HepG2 (cell line): ENCODE results near the gene LILRB3. TPM values are rescaled to one million over a fixed set of nuclear protein-coding genes. Genes with fewer than 3 reads are reported as not detected.
A peak's percentile ranks its signal among the peaks of the same experiment; 100 is the strongest.

Experiments
- BCL6 ChIP-seq: IDR thresholded peaks from 2 replicates; pipeline ENCODE4 v1.6.1; 2016; ENCODE audit warnings: missing genetic modification reagents, missing compliant biosample characterization
- CEBPB ChIP-seq: IDR thresholded peaks from 2 replicates; pipeline ENCODE4 v1.6.1; 2011; ENCODE audit warnings: low read depth, low read length, improper control_type of control experiment, borderline replicate concordance
- FOSL2 ChIP-seq: sonication (generic); formaldehyde crosslinking; IDR thresholded peaks from 2 replicates; pipeline ENCODE4 v1.4.0; 2020; ENCODE audit warnings: missing genetic modification reagents
- HDAC2 ChIP-seq: sonication (generic); formaldehyde crosslinking; IDR thresholded peaks from 2 replicates; pipeline ENCODE4 v1.4.0; 2020; ENCODE audit warnings: missing genetic modification reagents
- HMG20A ChIP-seq: IDR thresholded peaks from 2 replicates; pipeline ENCODE4 v1.6.1; 2016; ENCODE audit warnings: borderline replicate concordance
- HNRNPLL ChIP-seq: fragments of 200-400 bp; formaldehyde crosslinking; IDR thresholded peaks from 2 replicates; pipeline ENCODE4 v1.6.1; 2017; ENCODE audit warnings: mild to moderate bottlenecking, low read depth, low read length; ENCODE audit not compliant: poor library complexity, severe bottlenecking
- MYPOP ChIP-seq: sonication (generic); formaldehyde crosslinking; IDR thresholded peaks from 2 replicates; pipeline ENCODE4 v1.8.1; 2023; ENCODE audit warnings: mild to moderate bottlenecking, moderate library complexity, missing genetic modification reagents
- NFATC3 ChIP-seq: sonication (generic); formaldehyde crosslinking; IDR thresholded peaks from 2 replicates; pipeline ENCODE4 v1.5.1; 2020; ENCODE audit warnings: mild to moderate bottlenecking, missing genetic modification reagents
- RARA ChIP-seq: IDR thresholded peaks from 2 replicates; pipeline ENCODE4 v1.6.1; 2016; ENCODE audit warnings: missing genetic modification reagents, missing compliant biosample characterization
- RXRA ChIP-seq: sonication (generic); formaldehyde crosslinking; IDR thresholded peaks from 2 replicates; pipeline ENCODE4 v1.5.1; 2020; ENCODE audit warnings: missing genetic modification reagents
- SAFB2 ChIP-seq: sonication (generic); formaldehyde crosslinking; IDR thresholded peaks from 2 replicates; pipeline ENCODE4 v1.5.1; 2020; ENCODE audit warnings: missing genetic modification reagents, low read depth, mild to moderate bottlenecking, borderline replicate concordance
- SMARCC2 ChIP-seq: fragments of 450-650 bp; IDR thresholded peaks from 2 replicates; pipeline ENCODE4 v1.6.1; 2017; ENCODE audit warnings: antibody characterized with exemption, mild to moderate bottlenecking
- SMARCE1 ChIP-seq: fragments of 450-650 bp; IDR thresholded peaks from 2 replicates; pipeline ENCODE4 v1.6.1; 2017; ENCODE audit warnings: borderline replicate concordance
- SP2 ChIP-seq: sonication (generic); formaldehyde crosslinking; IDR thresholded peaks from 2 replicates; pipeline ENCODE4 v1.5.1; 2020; ENCODE audit warnings: mild to moderate bottlenecking, missing genetic modification reagents
- TAF1 ChIP-seq: sonication (generic); formaldehyde crosslinking; IDR thresholded peaks from 2 replicates; pipeline ENCODE4 v1.4.0; 2020; ENCODE audit warnings: missing genetic modification reagents
- TBX2 ChIP-seq: sonication (generic); formaldehyde crosslinking; IDR thresholded peaks from 2 replicates; pipeline ENCODE4 v1.5.0; 2020; ENCODE audit warnings: missing genetic modification reagents, mild to moderate bottlenecking, borderline replicate concordance
- ZNF670 ChIP-seq: sonication (generic); formaldehyde crosslinking; IDR thresholded peaks from 2 replicates; pipeline ENCODE4 v1.8.0; 2022; ENCODE audit warnings: mild to moderate bottlenecking, missing genetic modification reagents, borderline replicate concordance
- ZNF781 ChIP-seq: sonication (generic); formaldehyde crosslinking; IDR thresholded peaks from 2 replicates; pipeline ENCODE4 v1.5.1; 2020; ENCODE audit warnings: borderline replicate concordance, mild to moderate bottlenecking, missing genetic modification reagents; ENCODE audit errors: not compliant biosample characterization
- polyA plus RNA-seq, 8 experiments: library from polyadenylated mRNA; depleted of rRNA in 3 of 8; stranded (reverse) in 7 of 8; unstranded in 1 of 8; fragments of >200 nt; fragmentation: Illumina TruSeq in 4 of 8; extraction: Trizol in 4 of 8; gene quantifications; 2 replicates each; pipeline versions ENCODE4 v1.2.1 to v1.2.3, GENCODE V29; 2011 to 2016; ENCODE audit warnings: low read depth in 4 of 8, missing spikeins in 1 of 8, mixed read lengths in 1 of 8; ENCODE audit not compliant: insufficient read depth in 1 of 8
- total RNA-seq, 5 experiments: library from RNA; depleted of rRNA; stranded (reverse); fragments of >200 nt; fragmentation: Illumina TruSeq; extraction: Trizol; gene quantifications; 2 replicates each; pipeline ENCODE4 v1.2.3, GENCODE V29; 2016; ENCODE audit warnings: low read depth in 1 of 5
- TF ChIP-seq, protein P1 (sequence below): sonication (generic); formaldehyde crosslinking; IDR thresholded peaks from 2 replicates; pipeline ENCODE4 v1.5.1; 2020; ENCODE audit warnings: mild to moderate bottlenecking, missing genetic modification reagents, borderline replicate concordance
- TF ChIP-seq, protein P2 (sequence below): sonication (generic); formaldehyde crosslinking; IDR thresholded peaks from 2 replicates; pipeline ENCODE4 v1.8.0; 2022; ENCODE audit warnings: mild to moderate bottlenecking, missing genetic modification reagents, moderate library complexity
- TF ChIP-seq, protein P3 (sequence below): sonication (generic); formaldehyde crosslinking; IDR thresholded peaks from 2 replicates; pipeline ENCODE4 v1.4.0; 2020; ENCODE audit warnings: missing genetic modification reagents

Gene LILRB3
- total and polyA plus RNA-seq, 2 of the 13 experiments (the other 11 are each of a cell fraction or from before 2014, with no cell fraction given), result 0.22 TPM; not detected in 1

DNA sequence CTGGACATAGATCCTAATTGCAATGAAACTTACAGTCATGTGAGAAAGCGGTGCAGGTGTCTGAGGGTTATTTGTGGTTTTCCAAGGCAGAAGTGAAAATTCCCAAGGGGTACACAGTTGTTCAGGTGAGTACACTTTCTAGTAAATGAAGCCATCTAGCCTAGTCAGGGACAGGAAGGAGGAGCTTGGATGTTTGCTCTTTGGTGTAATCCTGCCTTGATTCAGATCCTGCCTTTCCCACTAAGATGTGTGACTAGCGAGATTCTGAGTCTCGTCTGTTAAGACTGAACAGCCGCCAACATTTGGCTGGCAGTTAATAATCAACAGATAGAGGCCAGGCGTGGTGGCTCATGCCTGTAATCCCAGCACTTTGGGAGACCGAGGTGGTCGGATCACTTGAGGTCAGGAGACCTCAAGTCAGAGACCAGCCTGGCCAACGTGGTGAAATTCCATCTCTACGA is 19.6 kb downstream of the LILRB3 start (continued):
- no peak for TF ChIP-seq SAFB2 (CRISPR knock-in tag)
- no peak for TF ChIP-seq HNRNPLL
- TF ChIP-seq BCL6, result peak; percentile 94
- TF ChIP-seq, protein P1, sequence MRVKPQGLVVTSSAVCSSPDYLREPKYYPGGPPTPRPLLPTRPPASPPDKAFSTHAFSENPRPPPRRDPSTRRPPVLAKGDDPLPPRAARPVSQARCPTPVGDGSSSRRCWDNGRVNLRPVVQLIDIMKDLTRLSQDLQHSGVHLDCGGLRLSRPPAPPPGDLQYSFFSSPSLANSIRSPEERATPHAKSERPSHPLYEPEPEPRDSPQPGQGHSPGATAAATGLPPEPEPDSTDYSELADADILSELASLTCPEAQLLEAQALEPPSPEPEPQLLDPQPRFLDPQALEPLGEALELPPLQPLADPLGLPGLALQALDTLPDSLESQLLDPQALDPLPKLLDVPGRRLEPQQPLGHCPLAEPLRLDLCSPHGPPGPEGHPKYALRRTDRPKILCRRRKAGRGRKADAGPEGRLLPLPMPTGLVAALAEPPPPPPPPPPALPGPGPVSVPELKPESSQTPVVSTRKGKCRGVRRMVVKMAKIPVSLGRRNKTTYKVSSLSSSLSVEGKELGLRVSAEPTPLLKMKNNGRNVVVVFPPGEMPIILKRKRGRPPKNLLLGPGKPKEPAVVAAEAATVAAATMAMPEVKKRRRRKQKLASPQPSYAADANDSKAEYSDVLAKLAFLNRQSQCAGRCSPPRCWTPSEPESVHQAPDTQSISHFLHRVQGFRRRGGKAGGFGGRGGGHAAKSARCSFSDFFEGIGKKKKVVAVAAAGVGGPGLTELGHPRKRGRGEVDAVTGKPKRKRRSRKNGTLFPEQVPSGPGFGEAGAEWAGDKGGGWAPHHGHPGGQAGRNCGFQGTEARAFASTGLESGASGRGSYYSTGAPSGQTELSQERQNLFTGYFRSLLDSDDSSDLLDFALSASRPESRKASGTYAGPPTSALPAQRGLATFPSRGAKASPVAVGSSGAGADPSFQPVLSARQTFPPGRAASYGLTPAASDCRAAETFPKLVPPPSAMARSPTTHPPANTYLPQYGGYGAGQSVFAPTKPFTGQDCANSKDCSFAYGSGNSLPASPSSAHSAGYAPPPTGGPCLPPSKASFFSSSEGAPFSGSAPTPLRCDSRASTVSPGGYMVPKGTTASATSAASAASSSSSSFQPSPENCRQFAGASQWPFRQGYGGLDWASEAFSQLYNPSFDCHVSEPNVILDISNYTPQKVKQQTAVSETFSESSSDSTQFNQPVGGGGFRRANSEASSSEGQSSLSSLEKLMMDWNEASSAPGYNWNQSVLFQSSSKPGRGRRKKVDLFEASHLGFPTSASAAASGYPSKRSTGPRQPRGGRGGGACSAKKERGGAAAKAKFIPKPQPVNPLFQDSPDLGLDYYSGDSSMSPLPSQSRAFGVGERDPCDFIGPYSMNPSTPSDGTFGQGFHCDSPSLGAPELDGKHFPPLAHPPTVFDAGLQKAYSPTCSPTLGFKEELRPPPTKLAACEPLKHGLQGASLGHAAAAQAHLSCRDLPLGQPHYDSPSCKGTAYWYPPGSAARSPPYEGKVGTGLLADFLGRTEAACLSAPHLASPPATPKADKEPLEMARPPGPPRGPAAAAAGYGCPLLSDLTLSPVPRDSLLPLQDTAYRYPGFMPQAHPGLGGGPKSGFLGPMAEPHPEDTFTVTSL, result no peak
- no peak for TF ChIP-seq TAF1 (CRISPR knock-in tag)
- TF ChIP-seq HDAC2 (CRISPR knock-in tag), result no peak; the same call in 1 of the 2 replicates
- TF ChIP-seq, protein P2, sequence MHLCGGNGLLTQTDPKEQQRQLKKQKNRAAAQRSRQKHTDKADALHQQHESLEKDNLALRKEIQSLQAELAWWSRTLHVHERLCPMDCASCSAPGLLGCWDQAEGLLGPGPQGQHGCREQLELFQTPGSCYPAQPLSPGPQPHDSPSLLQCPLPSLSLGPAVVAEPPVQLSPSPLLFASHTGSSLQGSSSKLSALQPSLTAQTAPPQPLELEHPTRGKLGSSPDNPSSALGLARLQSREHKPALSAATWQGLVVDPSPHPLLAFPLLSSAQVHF (CRISPR knock-in tag), result no peak
- TF ChIP-seq CEBPB, result no peak
- TF ChIP-seq TBX2 (CRISPR knock-in tag), result peak; percentile 32; the same call in 1 of the 2 replicates
- TF ChIP-seq SMARCE1, result no peak
- peak; percentile 47; the same call in 1 of the 2 replicates for TF ChIP-seq HMG20A (CRISPR knock-in tag)
- TF ChIP-seq FOSL2, result peak; percentile 34
- TF ChIP-seq, protein P3, sequence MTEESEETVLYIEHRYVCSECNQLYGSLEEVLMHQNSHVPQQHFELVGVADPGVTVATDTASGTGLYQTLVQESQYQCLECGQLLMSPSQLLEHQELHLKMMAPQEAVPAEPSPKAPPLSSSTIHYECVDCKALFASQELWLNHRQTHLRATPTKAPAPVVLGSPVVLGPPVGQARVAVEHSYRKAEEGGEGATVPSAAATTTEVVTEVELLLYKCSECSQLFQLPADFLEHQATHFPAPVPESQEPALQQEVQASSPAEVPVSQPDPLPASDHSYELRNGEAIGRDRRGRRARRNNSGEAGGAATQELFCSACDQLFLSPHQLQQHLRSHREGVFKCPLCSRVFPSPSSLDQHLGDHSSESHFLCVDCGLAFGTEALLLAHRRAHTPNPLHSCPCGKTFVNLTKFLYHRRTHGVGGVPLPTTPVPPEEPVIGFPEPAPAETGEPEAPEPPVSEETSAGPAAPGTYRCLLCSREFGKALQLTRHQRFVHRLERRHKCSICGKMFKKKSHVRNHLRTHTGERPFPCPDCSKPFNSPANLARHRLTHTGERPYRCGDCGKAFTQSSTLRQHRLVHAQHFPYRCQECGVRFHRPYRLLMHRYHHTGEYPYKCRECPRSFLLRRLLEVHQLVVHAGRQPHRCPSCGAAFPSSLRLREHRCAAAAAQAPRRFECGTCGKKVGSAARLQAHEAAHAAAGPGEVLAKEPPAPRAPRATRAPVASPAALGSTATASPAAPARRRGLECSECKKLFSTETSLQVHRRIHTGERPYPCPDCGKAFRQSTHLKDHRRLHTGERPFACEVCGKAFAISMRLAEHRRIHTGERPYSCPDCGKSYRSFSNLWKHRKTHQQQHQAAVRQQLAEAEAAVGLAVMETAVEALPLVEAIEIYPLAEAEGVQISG (CRISPR knock-in tag), result peak; percentile 64
- TF ChIP-seq ZNF670 (CRISPR knock-in tag), result no peak
- TF ChIP-seq NFATC3 (CRISPR knock-in tag), result no peak
- TF ChIP-seq SMARCC2, result no peak
- TF ChIP-seq RARA (CRISPR knock-in tag), result peak; percentile 40; the same call in 1 of the 2 replicates
- no peak for TF ChIP-seq SP2 (CRISPR knock-in tag)
- TF ChIP-seq ZNF781 (CRISPR knock-in tag), result no peak
- no peak for TF ChIP-seq MYPOP
- peak; percentile 68 for TF ChIP-seq RXRA (CRISPR knock-in tag)
